HL-60 (cell line): Measurements from ENCODE around the gene KAT2B.

Source experiments
- DNase-seq, 2 experiments: peaks; one replicate each; pipeline ENCODE4 v3.0.0-alpha.2; 2010 to 2020; ENCODE audit warnings: low read depth in 1 of 2, low spot score in 1 of 2
- H3K27ac ChIP-seq: fragments of 250-450 bp; sonication (Bioruptor Pico); replicated peaks from 2 replicates; pipeline ENCODE4 v1.5.1; 2020; ENCODE audit warnings: mild to moderate bottlenecking, moderate library complexity
- H3K27me3 ChIP-seq: fragments of 250-450 bp; sonication (Bioruptor Pico); 2 replicates; pipeline ENCODE4 v1.5.1; 2021; ENCODE audit warnings: mild to moderate bottlenecking, moderate library complexity; ENCODE audit not compliant: insufficient read depth, poor library complexity, severe bottlenecking
- H3K4me3 ChIP-seq: replicated peaks from 2 replicates; pipeline ENCODE4 v1.5.1; 2011; ENCODE audit warnings: mild to moderate bottlenecking, control low read depth, low read length; ENCODE audit not compliant: insufficient read depth
- CTCF ChIP-seq: IDR thresholded peaks from one replicate; pipeline ENCODE4 v1.5.1; 2011; ENCODE audit warnings: low read length, control low read depth, inconsistent platforms; ENCODE audit not compliant: insufficient read depth
- GABPA ChIP-seq: IDR thresholded peaks from 2 replicates; pipeline ENCODE4 v1.6.1; 2012; ENCODE audit warnings: low read depth
- POLR2AphosphoS5 ChIP-seq: IDR thresholded peaks from 2 replicates; pipeline ENCODE4 v1.6.1; 2012; ENCODE audit warnings: low read depth
- REST ChIP-seq: IDR thresholded peaks from 2 replicates; pipeline ENCODE4 v1.6.1; 2012; ENCODE audit warnings: low read depth; ENCODE audit not compliant: insufficient replicate concordance
- SPI1 ChIP-seq: IDR thresholded peaks from 2 replicates; pipeline ENCODE4 v1.6.1; 2012; ENCODE audit warnings: low read depth, mild to moderate bottlenecking, borderline replicate concordance

Gene KAT2B

GRCh38 chr3:20173844-20174410 is 133.7 kb downstream of the KAT2B start:
- Histone ChIP-seq H3K27ac (no peak overlapping the region), H3K27me3 (no peaks in the 10 kb centered on the region), H3K4me3 (no peak overlapping the region)
- DNase-seq: no peak
- no peak for TF ChIP-seq GABPA
- TF ChIP-seq CTCF: no peak
- no peak for TF ChIP-seq POLR2AphosphoS5
- TF ChIP-seq REST: no peak
- TF ChIP-seq SPI1: no peak

- Histone ChIP-seq H3K27ac (no peak overlapping the region), H3K27me3 (no peaks in the 10 kb centered on the region), H3K4me3 (no peak overlapping the region)
- TF ChIP-seq REST (no peak), CTCF (no peak), GABPA (no peak), SPI1 (no peak), POLR2AphosphoS5 (no peak)
- no peak for DNase-seq
These were observed 141.0 kb downstream of the KAT2B start for GRCh38 chr3:20181276-20181675.

- Histone ChIP-seq H3K4me3 (no peak overlapping the region), H3K27ac (no peak overlapping the region), H3K27me3 (no peaks in the 10 kb centered on the region)
- TF ChIP-seq REST: no peak
- TF ChIP-seq CTCF: no peak
- no peak for DNase-seq
These were observed 142.0 kb downstream of the KAT2B start for GRCh38 chr3:20182206-20182605.
